Neural cell (in vitro differentiated cells): Measurements from ENCODE around the gene HDGFL2. TPM values are rescaled to one million over a fixed set of nuclear protein-coding genes. Genes with fewer than 3 reads are reported as not detected.

Experiments
- H2AFZ ChIP-seq: fragments of 200-600, 300-800 bp; sonication (generic), shearing (Covaris generic); 2 replicates; pipeline ENCODE4 v1.6.0; 2014; ENCODE audit warnings: low read depth, mild to moderate bottlenecking, antibody characterized with exemption, low read length, moderate library complexity
- H3F3A ChIP-seq: fragments of 200-600 bp; shearing (Covaris generic); 2 replicates; pipeline ENCODE4 v1.6.1; 2016; ENCODE audit warnings: mild to moderate bottlenecking, moderate library complexity, mixed read lengths, antibody characterized with exemption, low read length; ENCODE audit not compliant: insufficient read depth, poor library complexity, severe bottlenecking
- H3K27ac ChIP-seq: fragments of 200-600, 300-800 bp; sonication (generic), shearing (Covaris generic); 2 replicates; pipeline ENCODE4 v1.5.1; 2014; ENCODE audit warnings: mild to moderate bottlenecking, low read length, moderate library complexity
- H3K27me3 ChIP-seq: fragments of 300-800, 200-600 bp; sonication (generic), shearing (Covaris generic); 2 replicates; pipeline ENCODE4 v1.6.0; 2014; ENCODE audit warnings: mild to moderate bottlenecking, low read depth, low read length, moderate library complexity; ENCODE audit not compliant: insufficient read depth
- H3K36me3 ChIP-seq: fragments of 300-800, 200-600 bp; sonication (generic), shearing (Covaris generic); 2 replicates; pipeline ENCODE4 v1.5.1; 2014; ENCODE audit warnings: mild to moderate bottlenecking, antibody characterized with exemption, low read length, moderate library complexity; ENCODE audit not compliant: insufficient read depth
- H3K4me2 ChIP-seq: fragments of 300-800, 200-600 bp; sonication (generic), shearing (Covaris generic); 2 replicates; pipeline ENCODE4 v1.6.0; 2014; ENCODE audit warnings: mild to moderate bottlenecking, low read length
- H3K4me3 ChIP-seq: fragments of 300-800, 200-600 bp; sonication (generic), shearing (Covaris generic); 2 replicates; pipeline ENCODE4 v1.5.1; 2014; ENCODE audit warnings: mild to moderate bottlenecking, low read length, moderate library complexity
- H3K79me2 ChIP-seq: fragments of 200-600 bp; shearing (Covaris generic); replicated peaks from 2 replicates; pipeline ENCODE4 v1.6.0; 2014; ENCODE audit warnings: mild to moderate bottlenecking, low read length, moderate library complexity; ENCODE audit not compliant: insufficient read depth
- H3K9ac ChIP-seq: fragments of 300-800, 200-600 bp; sonication (generic), shearing (Covaris generic); 2 replicates; pipeline ENCODE4 v1.6.1; 2016; ENCODE audit warnings: mild to moderate bottlenecking, low read length, mixed read lengths
- H3K9me2 ChIP-seq: fragments of 200-600 bp; shearing (Covaris generic); 2 replicates; pipeline ENCODE4 v1.6.1; 2016; ENCODE audit warnings: mild to moderate bottlenecking, low read length, mixed read lengths; ENCODE audit not compliant: insufficient read depth
- H3K9me3 ChIP-seq: fragments of 200-600, 300-800 bp; sonication (generic), shearing (Covaris generic); 2 replicates; pipeline ENCODE4 v1.6.1; 2016; ENCODE audit warnings: mild to moderate bottlenecking, mixed run types, low read length, moderate library complexity, mixed read lengths
- H4K20me1 ChIP-seq: fragments of 200-600 bp; shearing (Covaris generic); 2 replicates; pipeline ENCODE4 v1.6.1; 2016; ENCODE audit warnings: mild to moderate bottlenecking, mixed run types; ENCODE audit not compliant: insufficient read depth
- EP300 ChIP-seq: fragments of 450-650 bp; conservative IDR thresholded peaks from 2 replicates; pipeline ENCODE4 v1.6.1; 2014; ENCODE audit warnings: antibody characterized with exemption, mild to moderate bottlenecking, moderate library complexity; ENCODE audit not compliant: poor library complexity, severe bottlenecking
- EZH2 ChIP-seq: fragments of 200-600, 300-800 bp; shearing (Covaris generic), sonication (generic); IDR thresholded peaks from 2 replicates; pipeline ENCODE4 v1.6.1; 2014; ENCODE audit warnings: antibody characterized with exemption, low read length, borderline replicate concordance, mild to moderate bottlenecking; ENCODE audit not compliant: insufficient read depth, poor library complexity, severe bottlenecking
- MXI1 ChIP-seq: fragments of 450-650 bp; conservative IDR thresholded peaks from 2 replicates; pipeline ENCODE4 v1.6.1; 2014; ENCODE audit warnings: antibody characterized with exemption, mild to moderate bottlenecking; ENCODE audit not compliant: poor library complexity, severe bottlenecking
- POLR2AphosphoS5 ChIP-seq: IDR thresholded peaks from 2 replicates; pipeline ENCODE4 v1.6.1; 2012
- RAD21 ChIP-seq: fragments of 450-650 bp; conservative IDR thresholded peaks from 2 replicates; pipeline ENCODE4 v1.6.1; 2014; ENCODE audit warnings: antibody characterized with exemption, mild to moderate bottlenecking, moderate library complexity
- REST ChIP-seq: IDR thresholded peaks from 2 replicates; pipeline ENCODE4 v1.6.1; 2012; ENCODE audit warnings: borderline replicate concordance
- SMC3 ChIP-seq: fragments of 450-650 bp; conservative IDR thresholded peaks from 2 replicates; pipeline ENCODE4 v1.6.1; 2014; ENCODE audit warnings: antibody characterized with exemption, mild to moderate bottlenecking, moderate library complexity; ENCODE audit not compliant: poor library complexity
- TAF1 ChIP-seq: IDR thresholded peaks from 2 replicates; pipeline ENCODE4 v1.6.1; 2012; ENCODE audit warnings: low read depth
- polyA plus RNA-seq: library from polyadenylated mRNA; depleted of rRNA; stranded (reverse); fragments of >200 nt; gene quantifications from 2 replicates; pipeline ENCODE4 v1.2.3, GENCODE V29; 2014
- TF ChIP-seq, protein P1 (sequence below): fragments of 450-650 bp; IDR thresholded peaks from 2 replicates; pipeline ENCODE4 v1.5.1; 2014; ENCODE audit warnings: antibody characterized with exemption, mild to moderate bottlenecking, moderate library complexity; ENCODE audit not compliant: poor library complexity, severe bottlenecking

Gene HDGFL2
- polyA plus RNA-seq, 1 donor from 2014 or later, result 79.7 TPM

DNA sequence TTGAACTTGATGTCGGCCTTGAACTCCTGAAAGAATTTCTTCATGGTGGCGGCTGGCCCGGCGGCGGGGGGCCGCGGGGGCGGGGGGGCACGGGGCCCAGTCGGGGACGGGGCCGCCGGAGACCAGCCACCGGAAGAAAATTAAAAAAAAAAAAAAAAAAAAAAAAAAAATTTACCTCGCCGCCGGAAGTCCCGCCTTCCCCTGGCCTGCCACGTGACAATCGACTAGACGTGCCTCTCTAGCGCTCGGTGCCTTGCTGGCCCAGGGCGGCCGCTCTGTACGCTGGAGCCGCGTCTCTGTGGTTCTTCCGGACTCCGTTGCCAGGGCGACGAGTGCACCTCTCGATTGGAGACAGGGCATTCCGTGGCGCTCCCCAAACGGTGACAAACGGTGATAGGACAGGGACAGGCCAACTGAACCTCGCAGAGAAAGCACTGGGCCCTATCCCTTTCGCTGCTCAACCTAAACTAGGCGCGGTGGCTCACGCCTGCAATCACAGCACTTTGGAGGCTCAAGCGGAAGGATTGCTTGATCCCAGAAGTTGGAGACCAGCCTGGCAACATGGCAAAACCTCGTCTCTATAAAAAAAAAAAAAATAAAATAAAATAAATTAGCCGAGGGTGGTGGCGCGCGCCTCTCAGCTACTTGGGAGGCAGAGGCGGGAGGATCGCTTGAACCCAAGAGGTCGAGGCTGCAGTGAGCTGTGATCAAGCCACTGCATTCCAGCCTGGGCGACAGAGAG is 14.3 kb upstream of the HDGFL2 start, which contains the start of gene UBXN6:
UBXN6 (minus strand) TSS at position 141 of the 742 bp plus-strand sequence; CDS start at position 44, 97 bp downstream.
- TF ChIP-seq POLR2AphosphoS5, result peak; percentile 47
- TF ChIP-seq REST, result no peak
- TF ChIP-seq EP300, result peak; percentile 46
- TF ChIP-seq TAF1, result no peak
- TF ChIP-seq MXI1, result peak; percentile 83
- TF ChIP-seq RAD21, result peak; percentile 11
- TF ChIP-seq SMC3, result peak; percentile 22
- TF ChIP-seq, protein P1, sequence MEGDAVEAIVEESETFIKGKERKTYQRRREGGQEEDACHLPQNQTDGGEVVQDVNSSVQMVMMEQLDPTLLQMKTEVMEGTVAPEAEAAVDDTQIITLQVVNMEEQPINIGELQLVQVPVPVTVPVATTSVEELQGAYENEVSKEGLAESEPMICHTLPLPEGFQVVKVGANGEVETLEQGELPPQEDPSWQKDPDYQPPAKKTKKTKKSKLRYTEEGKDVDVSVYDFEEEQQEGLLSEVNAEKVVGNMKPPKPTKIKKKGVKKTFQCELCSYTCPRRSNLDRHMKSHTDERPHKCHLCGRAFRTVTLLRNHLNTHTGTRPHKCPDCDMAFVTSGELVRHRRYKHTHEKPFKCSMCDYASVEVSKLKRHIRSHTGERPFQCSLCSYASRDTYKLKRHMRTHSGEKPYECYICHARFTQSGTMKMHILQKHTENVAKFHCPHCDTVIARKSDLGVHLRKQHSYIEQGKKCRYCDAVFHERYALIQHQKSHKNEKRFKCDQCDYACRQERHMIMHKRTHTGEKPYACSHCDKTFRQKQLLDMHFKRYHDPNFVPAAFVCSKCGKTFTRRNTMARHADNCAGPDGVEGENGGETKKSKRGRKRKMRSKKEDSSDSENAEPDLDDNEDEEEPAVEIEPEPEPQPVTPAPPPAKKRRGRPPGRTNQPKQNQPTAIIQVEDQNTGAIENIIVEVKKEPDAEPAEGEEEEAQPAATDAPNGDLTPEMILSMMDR, result no peak
- H3K4me2 ChIP-seq, result peak within 1 kb of the TSS; percentile 86
- H3K9ac ChIP-seq, result peak within 1 kb of the TSS; percentile 81
- H3K27me3 ChIP-seq, result no peaks in the 10 kb centered on the region
- H4K20me1 ChIP-seq, result no peaks in the 10 kb centered on the region
- H3K79me2 ChIP-seq, result peaks cover 10% of the 10 kb centered on the region
- no peaks in the 10 kb centered on the region for H3K9me3 ChIP-seq
- H2AFZ ChIP-seq, result peak within 1 kb of the TSS; percentile 51
- no peaks in the 10 kb centered on the region for H3K9me2 ChIP-seq
- H3K36me3 ChIP-seq, result no peaks in the 10 kb centered on the region
- peak within 1 kb of the TSS; percentile 76 for H3K27ac ChIP-seq
- H3K4me3 ChIP-seq, result peak within 1 kb of the TSS; percentile 80
- H3F3A ChIP-seq, result no peaks in the 10 kb centered on the region

DNA sequence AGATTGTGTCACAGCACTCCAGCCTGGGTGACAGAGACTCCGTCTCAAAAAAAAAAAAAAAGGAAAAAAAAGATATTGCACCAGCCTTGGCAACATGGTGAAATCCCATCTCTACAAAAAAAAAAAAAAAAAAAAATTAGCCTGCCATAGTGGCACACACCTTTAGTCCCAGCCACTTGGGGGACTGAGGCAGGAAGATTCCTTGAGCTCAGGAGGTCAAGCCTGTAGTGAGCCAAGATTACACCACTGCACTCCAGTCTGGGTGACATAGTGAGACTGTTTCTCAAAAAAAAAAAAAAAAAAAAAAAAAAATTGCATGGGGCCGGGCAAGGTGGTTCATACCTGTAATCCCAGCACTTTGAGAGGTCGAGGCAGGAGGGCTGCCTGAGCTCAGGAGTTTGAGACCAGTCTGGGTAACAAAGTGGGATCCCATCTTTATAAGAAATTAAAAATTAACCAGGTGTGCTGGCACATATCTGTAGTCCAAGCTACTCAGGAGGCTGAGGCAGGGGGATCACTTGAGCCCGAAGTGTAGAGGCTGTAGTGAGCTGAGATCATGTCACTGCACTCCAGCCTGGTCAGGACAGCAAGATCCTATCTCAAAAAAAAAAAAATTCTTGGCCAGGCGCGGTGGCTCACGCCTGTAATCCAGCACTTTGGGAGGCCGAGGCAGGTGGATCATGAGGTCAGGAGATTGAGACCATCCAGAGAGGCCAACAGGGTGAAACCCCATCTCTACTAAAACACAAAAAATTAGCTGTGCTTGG is 7.1 kb upstream of the HDGFL2 start:
- H3K27ac ChIP-seq, result no peak overlapping the region
- H3K9ac ChIP-seq, result no peak overlapping the region
- no peaks in the 10 kb centered on the region for H4K20me1 ChIP-seq
- H3K9me3 ChIP-seq, result no peaks in the 10 kb centered on the region
- no peaks in the 10 kb centered on the region for H3K79me2 ChIP-seq
- H3K36me3 ChIP-seq, result no peaks in the 10 kb centered on the region
- no peaks in the 10 kb centered on the region for H3K9me2 ChIP-seq
- H2AFZ ChIP-seq, result no peak overlapping the region
- no peaks in the 10 kb centered on the region for H3F3A ChIP-seq
- no peak overlapping the region for H3K4me2 ChIP-seq
- no peak overlapping the region for H3K4me3 ChIP-seq
- TF ChIP-seq MXI1 (no peak), TAF1 (no peak), RAD21 (no peak), POLR2AphosphoS5 (no peak), EZH2 (no peak), SMC3 (no peak), REST (no peak), EP300 (no peak)
- TF ChIP-seq, protein P1, result no peak
- H3K27me3 ChIP-seq, result no peaks in the 10 kb centered on the region
